T-helper 1 cell treated with Interleukin-12 subunit alpha and Interleukin-12 subunit beta and Interleukin-4 antibody, amounts not matched to agents 30 μg/mL and 1 μg/mL, for 36 hours (primary cell): ENCODE measurements around the gene MEGF6.

Source experiments
- H3K27ac Mint-ChIP-seq: one replicate; pipeline ENCODE4 v1.8.0; 2021; ENCODE audit warnings: mild to moderate bottlenecking, mixed read lengths
- H3K27me3 Mint-ChIP-seq: one replicate; pipeline ENCODE4 v1.8.0; 2021; ENCODE audit warnings: low read depth, mixed read lengths
- H3K36me3 Mint-ChIP-seq: one replicate; pipeline ENCODE4 v1.8.0; 2021; ENCODE audit warnings: low read depth, mixed read lengths
- H3K4me1 Mint-ChIP-seq: one replicate; pipeline ENCODE4 v1.8.0; 2021; ENCODE audit warnings: low read depth, mixed read lengths
- H3K4me3 Mint-ChIP-seq: one replicate; pipeline ENCODE4 v1.8.0; 2021; ENCODE audit warnings: mild to moderate bottlenecking, moderate library complexity, mixed read lengths
- H3K9me3 Mint-ChIP-seq: one replicate; pipeline ENCODE4 v1.8.0; 2021; ENCODE audit warnings: mixed read lengths

MEGF6 gene

DNA sequence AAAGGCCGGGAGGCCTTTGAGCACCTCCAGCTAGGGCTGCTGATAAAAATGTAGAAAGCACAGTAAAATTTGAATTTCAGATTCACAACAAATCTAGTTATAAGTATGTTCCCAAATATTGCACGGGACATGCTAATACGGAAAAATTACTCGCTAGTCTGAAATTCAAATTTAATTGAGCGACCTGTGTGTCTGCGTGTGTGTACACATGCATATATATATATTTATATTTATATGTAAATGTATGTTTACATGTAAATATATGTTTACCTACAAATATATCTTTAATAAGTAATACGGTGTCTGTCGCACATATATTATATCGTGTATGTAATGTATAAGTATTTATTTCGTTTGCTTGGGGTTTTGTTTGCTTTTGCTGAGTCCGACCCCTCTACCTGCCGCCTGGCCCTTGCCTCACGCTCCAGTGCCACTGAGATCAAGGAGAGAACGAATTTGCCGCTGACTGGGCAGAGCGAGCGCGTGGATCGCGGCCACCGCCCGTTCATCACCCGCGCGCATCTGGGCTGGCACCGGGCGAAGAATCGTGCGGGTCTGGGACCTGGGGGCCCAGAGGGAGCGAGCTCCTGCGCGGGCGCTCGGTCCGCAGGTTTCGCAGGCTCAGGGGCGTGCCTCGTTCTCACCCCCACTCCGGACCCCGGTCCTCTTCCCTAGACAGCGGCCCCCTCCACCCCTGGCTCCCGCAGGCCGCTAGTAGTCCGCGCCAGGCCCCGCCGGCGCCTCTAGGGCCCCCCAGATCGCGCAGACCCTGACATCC, 39.1 kb upstream of the MEGF6 start:
- H3K4me3 Mint-ChIP-seq: peak overlapping the region; percentile 78
- peaks cover 6% of the 10 kb centered on the region for H3K36me3 Mint-ChIP-seq
- peak overlapping the region; percentile 69 for H3K27ac Mint-ChIP-seq
- peaks cover 36% of the 10 kb centered on the region for H3K27me3 Mint-ChIP-seq
- H3K9me3 Mint-ChIP-seq: no peaks in the 10 kb centered on the region
- H3K4me1 Mint-ChIP-seq: peaks cover 17% of the 10 kb centered on the region

DNA sequence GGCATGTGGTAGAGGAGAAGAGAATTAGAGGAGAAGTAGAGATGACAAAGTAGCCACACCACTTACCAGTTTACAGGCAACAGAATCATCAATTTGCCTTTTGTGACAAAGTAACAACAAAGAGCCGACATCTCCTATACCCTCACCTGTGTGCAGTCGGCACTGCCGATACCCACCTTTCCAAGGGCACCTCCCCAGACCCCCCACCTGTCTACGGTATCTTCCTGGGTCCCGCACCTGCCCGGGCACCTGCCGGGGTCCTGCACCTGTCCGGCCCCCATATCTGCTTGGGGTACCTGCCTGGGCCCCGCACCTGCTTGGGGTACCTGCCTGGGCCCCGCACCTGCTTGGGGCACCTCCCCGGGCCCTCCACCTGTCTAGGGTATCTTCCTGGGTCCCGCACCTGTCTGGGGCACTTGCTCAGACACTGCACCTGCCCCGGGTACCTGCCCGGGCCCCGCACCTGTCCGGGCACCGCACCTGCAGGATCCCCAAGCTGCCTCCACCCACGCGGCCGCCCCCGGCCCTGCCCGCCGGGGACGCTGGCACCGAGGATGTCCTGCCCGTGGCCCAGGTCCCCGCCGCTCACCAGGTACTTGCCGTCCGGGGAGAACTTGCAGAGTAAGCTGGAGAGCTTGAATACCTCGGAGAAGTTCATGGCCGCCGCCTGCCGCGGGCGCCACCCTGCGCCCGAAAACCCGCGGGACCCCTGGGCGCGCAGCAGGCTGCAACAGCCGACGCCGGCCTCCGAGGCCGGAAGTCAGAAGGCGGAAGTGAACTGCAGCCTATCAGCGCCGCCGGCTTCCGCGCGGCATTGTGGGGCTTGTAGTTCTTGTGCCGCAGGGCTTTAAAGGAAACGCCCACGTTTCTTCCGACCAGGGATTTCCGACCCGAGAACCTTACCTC, 38.3 kb upstream of the MEGF6 start, which contains the start of gene WRAP73:
Gene WRAP73 (minus strand): TSS at position 762 of the 906 bp plus-strand sequence. CDS start 104 bp downstream, at position 658.
- Mint-ChIP-seq H3K27me3 (peaks cover 30% of the 10 kb centered on the region), H3K4me3 (peak within 1 kb of the TSS; percentile 78), H3K4me1 (peaks cover 17% of the 10 kb centered on the region), H3K9me3 (no peaks in the 10 kb centered on the region), H3K27ac (peak within 1 kb of the TSS; percentile 69), H3K36me3 (peaks cover 6% of the 10 kb centered on the region)

- Mint-ChIP-seq H3K27ac (no peak overlapping the region), H3K4me1 (peaks cover 17% of the 10 kb centered on the region), H3K4me3 (no peak overlapping the region), H3K9me3 (no peaks in the 10 kb centered on the region), H3K36me3 (peaks cover 6% of the 10 kb centered on the region), H3K27me3 (peaks cover 14% of the 10 kb centered on the region)
These were observed 35.3 kb upstream of the MEGF6 start for GRCh38 chr1:3646596-3646995.

DNA sequence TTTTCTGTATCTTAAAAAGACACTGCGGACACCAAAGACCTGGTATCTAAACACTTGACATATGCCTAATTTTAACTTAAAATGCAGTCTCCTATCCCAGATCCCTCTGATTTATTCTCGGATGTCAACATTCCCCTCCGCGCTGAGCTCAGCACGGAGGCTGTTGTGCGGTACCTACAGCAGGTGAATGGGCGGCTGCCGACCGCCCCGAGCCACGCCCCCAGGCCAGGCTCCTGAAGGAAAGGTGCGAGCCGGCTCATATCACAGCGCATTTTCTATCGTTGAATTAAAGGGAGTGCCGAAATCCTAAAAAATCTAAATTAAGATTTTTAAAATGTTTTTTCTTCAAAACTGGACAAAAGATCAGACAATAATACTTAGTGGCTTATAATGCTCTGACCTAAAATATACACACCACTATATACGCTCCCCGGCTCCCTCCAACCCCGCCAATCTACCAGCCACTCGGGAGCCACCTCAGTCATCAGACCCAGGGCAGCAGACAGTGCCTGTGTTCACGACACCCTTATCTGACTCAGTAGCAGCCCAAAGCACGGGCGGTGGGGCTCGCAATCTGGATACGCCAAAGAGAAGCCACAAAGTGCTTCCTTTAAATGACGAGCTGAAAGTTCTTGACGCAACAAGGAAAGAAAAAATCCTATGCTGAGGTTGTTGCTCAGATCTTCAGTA, 34.5 kb upstream of the MEGF6 start:
- H3K27ac Mint-ChIP-seq: peak overlapping the region; percentile 38

GRCh38 chr1:3645247-3645646, 33.9 kb upstream of the MEGF6 start:
- Mint-ChIP-seq H3K4me3 (no peak overlapping the region), H3K9me3 (no peaks in the 10 kb centered on the region), H3K27ac (no peak overlapping the region), H3K27me3 (peaks cover 4% of the 10 kb centered on the region), H3K4me1 (peaks cover 17% of the 10 kb centered on the region), H3K36me3 (peaks cover 6% of the 10 kb centered on the region)

More for the DNA sequence above, 34.5 kb upstream of the MEGF6 start:
- no peaks in the 10 kb centered on the region for H3K9me3 Mint-ChIP-seq
- peaks cover 6% of the 10 kb centered on the region for H3K36me3 Mint-ChIP-seq
- peaks cover 8% of the 10 kb centered on the region for H3K27me3 Mint-ChIP-seq
- H3K4me1 Mint-ChIP-seq: peaks cover 17% of the 10 kb centered on the region
- H3K4me3 Mint-ChIP-seq: no peak overlapping the region

GRCh38 chr1:3644273-3644672, 33.0 kb upstream of the MEGF6 start:
- Mint-ChIP-seq H3K4me3 (no peak overlapping the region), H3K27ac (no peak overlapping the region), H3K36me3 (peaks cover 6% of the 10 kb centered on the region), H3K4me1 (peaks cover 15% of the 10 kb centered on the region), H3K9me3 (no peaks in the 10 kb centered on the region), H3K27me3 (no peaks in the 10 kb centered on the region)

DNA sequence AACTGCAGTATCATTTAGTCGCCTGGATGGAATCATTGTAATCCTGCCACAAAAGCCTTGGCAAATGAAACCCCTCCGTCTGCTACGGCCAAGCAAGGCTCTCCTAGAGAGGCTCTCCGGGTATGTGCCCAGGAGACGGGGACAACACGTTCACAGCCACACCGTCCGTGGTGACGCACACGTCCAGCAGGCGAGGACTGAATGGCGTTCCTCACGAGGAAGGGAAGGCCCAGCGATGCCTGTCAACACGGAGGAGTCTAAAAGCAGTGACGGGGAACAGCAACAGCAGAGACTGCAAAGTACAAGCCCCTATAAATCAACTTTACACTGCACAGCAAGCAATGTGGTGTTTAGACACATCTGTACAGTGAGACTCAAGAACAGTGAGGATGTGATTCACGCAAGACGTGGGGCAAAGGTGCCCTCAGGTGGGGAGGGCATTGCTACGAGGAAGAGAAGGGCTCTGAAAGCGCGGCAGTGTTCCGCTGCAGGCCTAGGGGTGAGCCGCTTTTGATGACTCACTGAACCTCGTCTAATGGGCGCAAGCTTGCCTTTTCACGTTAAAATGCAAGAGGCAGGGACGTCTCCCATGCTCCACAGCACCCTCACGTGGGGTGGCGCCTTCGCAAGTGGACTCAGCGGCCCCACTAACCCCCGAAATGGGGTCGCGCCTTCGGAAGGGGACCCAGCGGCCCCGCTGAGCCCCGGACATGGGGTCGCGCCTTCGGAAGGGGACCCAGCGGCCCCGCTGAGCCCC, 31.8 kb upstream of the MEGF6 start:
- no peaks in the 10 kb centered on the region for H3K9me3 Mint-ChIP-seq
- peaks cover 5% of the 10 kb centered on the region for H3K36me3 Mint-ChIP-seq
- H3K4me3 Mint-ChIP-seq: no peak overlapping the region
- no peak overlapping the region for H3K27ac Mint-ChIP-seq
- H3K27me3 Mint-ChIP-seq: no peaks in the 10 kb centered on the region
- H3K4me1 Mint-ChIP-seq: peaks cover 4% of the 10 kb centered on the region

GRCh38 chr1:3641816-3642215, 30.5 kb upstream of the MEGF6 start:
- Mint-ChIP-seq H3K27ac (no peak overlapping the region), H3K36me3 (peaks cover 6% of the 10 kb centered on the region), H3K9me3 (no peaks in the 10 kb centered on the region), H3K27me3 (no peaks in the 10 kb centered on the region), H3K4me1 (no peaks in the 10 kb centered on the region), H3K4me3 (no peak overlapping the region)

- no peaks in the 10 kb centered on the region for H3K9me3 Mint-ChIP-seq
- H3K4me1 Mint-ChIP-seq: no peaks in the 10 kb centered on the region
- H3K36me3 Mint-ChIP-seq: peaks cover 12% of the 10 kb centered on the region
- no peak overlapping the region for H3K4me3 Mint-ChIP-seq
- no peaks in the 10 kb centered on the region for H3K27me3 Mint-ChIP-seq
- H3K27ac Mint-ChIP-seq: no peak overlapping the region
These were observed 29.9 kb upstream of the MEGF6 start for GRCh38 chr1:3641046-3641760.

GRCh38 chr1:3640121-3640837, 29.0 kb upstream of the MEGF6 start:
- Mint-ChIP-seq H3K27me3 (no peaks in the 10 kb centered on the region), H3K4me1 (no peaks in the 10 kb centered on the region), H3K4me3 (no peak overlapping the region), H3K27ac (no peak overlapping the region), H3K9me3 (no peaks in the 10 kb centered on the region), H3K36me3 (peaks cover 12% of the 10 kb centered on the region)

DNA sequence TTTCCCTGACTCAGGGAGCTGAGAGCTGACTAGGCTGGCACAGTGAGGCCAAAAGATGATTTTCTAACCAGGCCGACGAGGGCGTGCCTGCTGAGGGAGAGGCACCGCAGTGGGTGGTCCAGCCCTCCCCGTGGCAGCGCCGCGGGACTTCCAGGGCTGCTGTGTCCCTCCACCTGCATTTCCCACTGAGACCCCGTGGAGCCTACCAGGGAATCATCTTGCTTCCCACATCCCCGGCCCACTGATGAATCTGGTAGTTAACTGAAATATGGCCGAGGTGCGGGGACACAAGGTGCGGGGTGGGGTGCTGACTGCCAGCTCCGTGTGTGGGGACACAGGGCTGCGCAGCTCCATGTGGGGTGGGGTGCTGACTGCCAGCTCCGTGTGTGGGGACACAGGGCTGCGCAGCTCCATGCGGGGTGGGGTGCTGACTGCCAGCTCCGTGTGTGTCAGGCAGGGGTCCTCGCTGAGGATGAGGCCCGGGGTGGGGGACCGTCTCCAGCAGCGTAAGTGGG, 28.1 kb upstream of the MEGF6 start:
- no peaks in the 10 kb centered on the region for H3K4me1 Mint-ChIP-seq

DNA sequence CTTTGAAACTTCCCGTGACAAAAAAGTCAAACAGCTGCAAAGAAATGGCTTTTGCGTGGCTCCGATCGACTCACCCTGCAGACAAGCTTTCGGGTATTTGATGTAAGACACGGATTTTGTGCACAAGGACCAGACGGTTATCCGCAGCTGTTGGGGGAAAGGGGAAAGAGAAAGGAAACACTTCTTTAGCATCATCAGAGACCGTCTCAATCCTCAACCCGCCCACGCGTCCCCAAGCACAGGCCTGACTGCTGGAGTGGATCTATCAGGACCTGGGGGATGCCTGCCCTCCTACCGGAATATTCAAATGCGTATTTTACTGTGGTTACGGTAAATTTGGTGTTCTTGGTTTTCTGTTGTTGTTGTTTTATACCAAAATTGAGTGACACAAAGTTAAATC, 27.4 kb upstream of the MEGF6 start:
- no peaks in the 10 kb centered on the region for H3K9me3 Mint-ChIP-seq
- no peak overlapping the region for H3K27ac Mint-ChIP-seq
- no peak overlapping the region for H3K4me3 Mint-ChIP-seq
- no peaks in the 10 kb centered on the region for H3K4me1 Mint-ChIP-seq
- peaks cover 19% of the 10 kb centered on the region for H3K36me3 Mint-ChIP-seq
- H3K27me3 Mint-ChIP-seq: no peaks in the 10 kb centered on the region

More for the DNA sequence above, 28.1 kb upstream of the MEGF6 start:
- H3K36me3 Mint-ChIP-seq: peaks cover 18% of the 10 kb centered on the region
- no peak overlapping the region for H3K4me3 Mint-ChIP-seq
- H3K9me3 Mint-ChIP-seq: no peaks in the 10 kb centered on the region
- H3K27me3 Mint-ChIP-seq: no peaks in the 10 kb centered on the region
- H3K27ac Mint-ChIP-seq: no peak overlapping the region

DNA sequence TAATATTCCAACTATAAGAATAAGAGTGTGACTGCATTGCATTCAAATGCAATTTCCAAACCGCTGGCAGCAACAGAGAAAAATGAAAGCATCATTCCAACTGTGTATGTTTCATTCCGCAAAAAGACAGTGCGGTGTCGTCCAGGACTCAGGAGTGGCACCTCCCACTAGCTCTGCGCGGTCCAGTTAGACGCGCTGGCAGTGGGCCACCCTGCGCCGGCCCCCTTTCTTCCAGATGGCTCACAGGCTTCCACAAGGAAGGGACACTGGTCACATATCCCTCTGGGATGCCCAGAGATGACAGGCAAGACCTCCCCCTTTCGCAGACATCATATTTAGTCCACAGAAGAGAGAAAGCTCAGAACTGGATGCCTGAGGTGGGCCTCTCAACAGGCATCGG, 26.7 kb upstream of the MEGF6 start:
- Mint-ChIP-seq H3K36me3 (peaks cover 19% of the 10 kb centered on the region), H3K4me1 (no peaks in the 10 kb centered on the region), H3K4me3 (no peak overlapping the region), H3K27me3 (no peaks in the 10 kb centered on the region), H3K9me3 (no peaks in the 10 kb centered on the region), H3K27ac (no peak overlapping the region)
